ENCODE measurements around the gene CLIC5.
"Not testable (repeated sequence)": the region's sequence is repeated elsewhere in the genome, so short reads cannot be mapped to it uniquely, and the experiment has no call there.

CLIC5 gene

GRCh38 chr6:45927421-45928320 lies 88.0 kb downstream of the CLIC5 start:
- no peak for DNase-seq (ENCODE audit: low read depth, low spot score)

GRCh38 chr6:45926423-45926822 lies 89.2 kb downstream of the CLIC5 start:
- not testable (repeated sequence) for DNase-seq (ENCODE audit: low read depth, low spot score)

- no peak for DNase-seq (ENCODE audit: low read depth, low spot score)
Observed at GRCh38 chr6:45924763-45925342, 90.8 kb downstream of the CLIC5 start.

- DNase-seq (ENCODE audit: low read depth, low spot score): no peak
Observed at GRCh38 chr6:45923831-45924391, 91.7 kb downstream of the CLIC5 start.

- no peak for DNase-seq (ENCODE audit: low read depth, low spot score)
Observed at GRCh38 chr6:45922728-45923351, 92.8 kb downstream of the CLIC5 start.

GRCh38 chr6:45921691-45922281 lies 93.9 kb downstream of the CLIC5 start:
- no peak for DNase-seq (ENCODE audit: low read depth, low spot score)

- no peak for DNase-seq (ENCODE audit: low read depth, low spot score)
Observed at GRCh38 chr6:45920819-45921511, 94.7 kb downstream of the CLIC5 start.

GRCh38 chr6:45917439-45917838 lies 98.2 kb downstream of the CLIC5 start:
- DNase-seq (ENCODE audit: low read depth, low spot score): no peak

GRCh38 chr6:45916692-45917091 lies 99.0 kb downstream of the CLIC5 start:
- no peak for DNase-seq (ENCODE audit: low read depth, low spot score)

GRCh38 chr6:45915780-45916468 lies 99.7 kb downstream of the CLIC5 start:
- DNase-seq (ENCODE audit: low read depth, low spot score): no peak

GRCh38 chr6:45911691-45912090 lies 104.0 kb downstream of the CLIC5 start:
- no peak for DNase-seq (ENCODE audit: low read depth, low spot score)

- DNase-seq (ENCODE audit: low read depth, low spot score): no peak
Observed at GRCh38 chr6:45903959-45904358, 111.7 kb downstream of the CLIC5 start.

- no peak for DNase-seq (ENCODE audit: low read depth, low spot score)
Observed at GRCh38 chr6:45902984-45903383, 112.7 kb downstream of the CLIC5 start.

GRCh38 chr6:45901767-45902650 lies 113.7 kb downstream of the CLIC5 start:
- DNase-seq (ENCODE audit: low read depth, low spot score): no peak

- peak; percentile 42 for DNase-seq (ENCODE audit: low read depth, low spot score)
Observed at GRCh38 chr6:45900808-45901752, 114.6 kb downstream of the CLIC5 start.

- DNase-seq (ENCODE audit: low read depth, low spot score): no peak
Observed at GRCh38 chr6:45899683-45899946, 116.0 kb downstream of the CLIC5 start.

- no peak for DNase-seq (ENCODE audit: low read depth, low spot score)
Observed at GRCh38 chr6:45898941-45899682, 116.5 kb downstream of the CLIC5 start.

- DNase-seq (ENCODE audit: low read depth, low spot score): no peak
Observed at GRCh38 chr6:45896783-45897441, 118.7 kb downstream of the CLIC5 start.
